ENCODE data around the gene PCYT2.

The PCYT2 gene

GRCh38 chr17:81911277-81911961 is at the start of gene PCYT2:
Gene PCYT2 (minus strand): TSS chr17:81911399. CDS start chr17:81911355, 44 bp downstream.
- Mint-ChIP-seq H3K27me3 (no peaks in the 10 kb centered on the region), H3K4me3 (peak within 1 kb of the TSS; percentile 72), H3K9me3 (no peaks in the 10 kb centered on the region), H3K36me3 (ENCODE audit: insufficient read depth) (peaks cover 28% of the 10 kb centered on the region), H3K4me1 (peaks cover 8% of the 10 kb centered on the region), H3K27ac (ENCODE audit: low read depth) (no peak within 1 kb of the TSS)
- ATAC-seq (replicated peaks; ENCODE audit: extremely low read depth, poor library complexity, severe bottlenecking) (peak; percentile 91), DNase-seq (ENCODE audit: low spot score in 2 of 2) (peak; percentile 79 to 87)

GRCh38 chr17:81960130-81960958 is 49.1 kb upstream of the PCYT2 start:
- Mint-ChIP-seq H3K4me3 (peak overlapping the region; percentile 29), H3K4me1 (peaks cover 20% of the 10 kb centered on the region), H3K27me3 (peaks cover 53% of the 10 kb centered on the region), H3K27ac (ENCODE audit: low read depth) (no peak overlapping the region), H3K9me3 (no peaks in the 10 kb centered on the region), H3K36me3 (ENCODE audit: insufficient read depth) (peaks cover 2% of the 10 kb centered on the region)
- DNase-seq (ENCODE audit: low spot score in 2 of 2) (no peak), ATAC-seq (replicated peaks; ENCODE audit: extremely low read depth, poor library complexity, severe bottlenecking) (no peak)

- DNase-seq (ENCODE audit: low spot score in 2 of 2) (peak; percentile 62 to 84), ATAC-seq (replicated peaks; ENCODE audit: extremely low read depth, poor library complexity, severe bottlenecking) (peak; percentile 94)
- Mint-ChIP-seq H3K36me3 (ENCODE audit: insufficient read depth) (no peaks in the 10 kb centered on the region), H3K27ac (ENCODE audit: low read depth) (no peak overlapping the region), H3K4me3 (peak overlapping the region; percentile 65), H3K27me3 (peaks cover 48% of the 10 kb centered on the region), H3K9me3 (no peaks in the 10 kb centered on the region), H3K4me1 (peaks cover 20% of the 10 kb centered on the region)
These were observed 48.3 kb upstream of the PCYT2 start for GRCh38 chr17:81959362-81960129.

GRCh38 chr17:81958633-81959342 is 47.6 kb upstream of the PCYT2 start:
- ATAC-seq (replicated peaks; ENCODE audit: extremely low read depth, poor library complexity, severe bottlenecking) (no peak), DNase-seq (ENCODE audit: low spot score in 2 of 2) (no peak)
- H3K36me3 Mint-ChIP-seq (ENCODE audit: insufficient read depth): no peaks in the 10 kb centered on the region
- no peaks in the 10 kb centered on the region for H3K9me3 Mint-ChIP-seq
- H3K4me1 Mint-ChIP-seq: peaks cover 13% of the 10 kb centered on the region
- no peak overlapping the region for H3K27ac Mint-ChIP-seq (ENCODE audit: low read depth)
- H3K27me3 Mint-ChIP-seq: peaks cover 41% of the 10 kb centered on the region
- peak overlapping the region; percentile 65 for H3K4me3 Mint-ChIP-seq

- Mint-ChIP-seq H3K27me3 (peaks cover 32% of the 10 kb centered on the region), H3K4me3 (peak overlapping the region; percentile 65), H3K9me3 (no peaks in the 10 kb centered on the region), H3K4me1 (peaks cover 5% of the 10 kb centered on the region), H3K36me3 (ENCODE audit: insufficient read depth) (no peaks in the 10 kb centered on the region), H3K27ac (ENCODE audit: low read depth) (no peak overlapping the region)
- ATAC-seq (replicated peaks; ENCODE audit: extremely low read depth, poor library complexity, severe bottlenecking): no peak
- no peak for DNase-seq (ENCODE audit: low spot score in 2 of 2)
These were observed 46.7 kb upstream of the PCYT2 start for GRCh38 chr17:81957691-81958432.

- H3K4me1 Mint-ChIP-seq: peaks cover 5% of the 10 kb centered on the region
- H3K27ac Mint-ChIP-seq (ENCODE audit: low read depth): no peak overlapping the region
- ATAC-seq (replicated peaks; ENCODE audit: extremely low read depth, poor library complexity, severe bottlenecking): no peak
- no peaks in the 10 kb centered on the region for H3K36me3 Mint-ChIP-seq (ENCODE audit: insufficient read depth)
- DNase-seq (ENCODE audit: low spot score in 2 of 2): no peak
- peaks cover 22% of the 10 kb centered on the region for H3K27me3 Mint-ChIP-seq
- no peaks in the 10 kb centered on the region for H3K9me3 Mint-ChIP-seq
- no peak overlapping the region for H3K4me3 Mint-ChIP-seq
These were observed 45.7 kb upstream of the PCYT2 start for GRCh38 chr17:81956607-81957589.

- no peaks in the 10 kb centered on the region for H3K36me3 Mint-ChIP-seq (ENCODE audit: insufficient read depth)
- DNase-seq (ENCODE audit: low spot score in 2 of 2) (no peak), ATAC-seq (replicated peaks; ENCODE audit: extremely low read depth, poor library complexity, severe bottlenecking) (no peak)
- H3K9me3 Mint-ChIP-seq: no peaks in the 10 kb centered on the region
- H3K4me1 Mint-ChIP-seq: peaks cover 5% of the 10 kb centered on the region
- peaks cover 22% of the 10 kb centered on the region for H3K27me3 Mint-ChIP-seq
- no peak overlapping the region for H3K27ac Mint-ChIP-seq (ENCODE audit: low read depth)
- no peak overlapping the region for H3K4me3 Mint-ChIP-seq
These were observed 44.8 kb upstream of the PCYT2 start for GRCh38 chr17:81955756-81956544.

GRCh38 chr17:81955058-81955681 is 44.0 kb upstream of the PCYT2 start:
- ATAC-seq (replicated peaks; ENCODE audit: extremely low read depth, poor library complexity, severe bottlenecking): no peak
- DNase-seq (ENCODE audit: low spot score in 2 of 2): no peak
- peaks cover 22% of the 10 kb centered on the region for H3K27me3 Mint-ChIP-seq

GRCh38 chr17:81954131-81955057 is 43.2 kb upstream of the PCYT2 start:
- Mint-ChIP-seq H3K4me1 (peaks cover 5% of the 10 kb centered on the region), H3K27me3 (peaks cover 22% of the 10 kb centered on the region), H3K27ac (ENCODE audit: low read depth) (no peak overlapping the region), H3K36me3 (ENCODE audit: insufficient read depth) (peaks cover under 1% of the 10 kb centered on the region), H3K4me3 (no peak overlapping the region), H3K9me3 (no peaks in the 10 kb centered on the region)
- ATAC-seq (replicated peaks; ENCODE audit: extremely low read depth, poor library complexity, severe bottlenecking): no peak
- DNase-seq (ENCODE audit: low spot score in 2 of 2): no peak

More at GRCh38 chr17:81955058-81955681, 44.0 kb upstream of the PCYT2 start:
- no peaks in the 10 kb centered on the region for H3K36me3 Mint-ChIP-seq (ENCODE audit: insufficient read depth)
- no peaks in the 10 kb centered on the region for H3K9me3 Mint-ChIP-seq
- H3K4me1 Mint-ChIP-seq: peaks cover 5% of the 10 kb centered on the region
- H3K4me3 Mint-ChIP-seq: no peak overlapping the region
- H3K27ac Mint-ChIP-seq (ENCODE audit: low read depth): no peak overlapping the region

Measured in central memory CD8-positive, alpha-beta T cell (primary cell).